GM19328 (cell line): ENCODE data around the gene SEMG2.

Source experiments
- ATAC-seq: cut with Tn5 transposase; IDR thresholded peaks from one replicate; pipeline ENCODE4 v1.9.1; 2021; ENCODE audit warnings: mild to moderate bottlenecking, moderate library complexity; ENCODE audit not compliant: unreplicated experiment

Gene SEMG2

GRCh38 chr20:45229264-45230056 lies 8.3 kb downstream of the SEMG2 start:
- ATAC-seq: no peak

- no peak for ATAC-seq
These were observed 9.5 kb downstream of the SEMG2 start for GRCh38 chr20:45230631-45231030.

- ATAC-seq: no peak
These were observed 14.8 kb downstream of the SEMG2 start for GRCh38 chr20:45235995-45236394.

- ATAC-seq: no peak
These were observed 17.0 kb downstream of the SEMG2 start for GRCh38 chr20:45238139-45238538.

GRCh38 chr20:45246109-45246508 lies 24.9 kb downstream of the SEMG2 start:
- no peak for ATAC-seq

GRCh38 chr20:45247865-45248264 lies 26.7 kb downstream of the SEMG2 start:
- no peak for ATAC-seq

- ATAC-seq: no peak
These were observed 27.4 kb downstream of the SEMG2 start for GRCh38 chr20:45248609-45249008.

- ATAC-seq: no peak
These were observed 30.8 kb downstream of the SEMG2 start for GRCh38 chr20:45251884-45252560.

- ATAC-seq: no peak
These were observed 32.1 kb downstream of the SEMG2 start for GRCh38 chr20:45253261-45253660.

- no peak for ATAC-seq
These were observed 33.5 kb downstream of the SEMG2 start, which contains the start of gene SLPI for GRCh38 chr20:45254383-45255262. SLPI (minus strand) TSS chr20:45254564; CDS start chr20:45254543, 21 bp downstream.

GRCh38 chr20:45257161-45257560 lies 36.0 kb downstream of the SEMG2 start:
- no peak for ATAC-seq

GRCh38 chr20:45257711-45258110 lies 36.5 kb downstream of the SEMG2 start:
- no peak for ATAC-seq

- no peak for ATAC-seq
These were observed 37.1 kb downstream of the SEMG2 start for GRCh38 chr20:45258259-45258658.

- no peak for ATAC-seq
These were observed 37.5 kb downstream of the SEMG2 start for GRCh38 chr20:45258664-45259063.

- ATAC-seq: no peak
These were observed 42.5 kb downstream of the SEMG2 start for GRCh38 chr20:45263556-45264266.

- ATAC-seq: no peak
These were observed 45.8 kb downstream of the SEMG2 start for GRCh38 chr20:45266977-45267376.

GRCh38 chr20:45268531-45268930 lies 47.4 kb downstream of the SEMG2 start:
- ATAC-seq: no peak

- no peak for ATAC-seq
These were observed 47.9 kb downstream of the SEMG2 start for GRCh38 chr20:45269056-45269455.

- no peak for ATAC-seq
These were observed 48.6 kb downstream of the SEMG2 start for GRCh38 chr20:45269754-45270270.
